SJCRH30 (cell line): ENCODE results near the gene PDZD2. TPM values are rescaled to one million over a fixed set of nuclear protein-coding genes. Genes with fewer than 3 reads are reported as not detected.

Experiments
- DNase-seq, 2 experiments: peaks; one replicate each; pipeline ENCODE4 v3.0.0-alpha.2; 2015 to 2020
- H3K27ac ChIP-seq: fragments of 250-450 bp; sonication (Bioruptor Pico); 2 replicates; pipeline ENCODE4 v1.5.1; 2020; ENCODE audit warnings: mild to moderate bottlenecking, moderate library complexity
- H3K27me3 ChIP-seq: fragments of 250-450 bp; sonication (Bioruptor Pico); 2 replicates; pipeline ENCODE4 v1.5.1; 2020; ENCODE audit warnings: mild to moderate bottlenecking, moderate library complexity
- H3K36me3 ChIP-seq: fragments of 250-450 bp; sonication (Bioruptor Pico); 2 replicates; pipeline ENCODE4 v1.5.1; 2020; ENCODE audit warnings: mild to moderate bottlenecking, moderate library complexity
- H3K4me1 ChIP-seq: fragments of 250-450 bp; sonication (Bioruptor Pico); 2 replicates; pipeline ENCODE4 v1.5.1; 2020; ENCODE audit warnings: mild to moderate bottlenecking, moderate library complexity
- H3K4me3 ChIP-seq: fragments of 250-450 bp; sonication (Bioruptor Pico); 2 replicates; pipeline ENCODE4 v1.5.1; 2020; ENCODE audit warnings: mild to moderate bottlenecking, moderate library complexity
- H3K9me3 ChIP-seq: fragments of 250-450 bp; sonication (Bioruptor Pico); replicated peaks from 2 replicates; pipeline ENCODE4 v1.5.1; 2020; ENCODE audit warnings: mild to moderate bottlenecking, moderate library complexity
- total RNA-seq: library from RNA; depleted of rRNA; stranded (reverse); fragments of >200 nt; shearing (Covaris generic); gene quantifications from 2 replicates; pipeline ENCODE4 v1.2.3, GENCODE V29; 2014

Gene PDZD2
- total RNA-seq, 1 experiment from 2014 or later, result 0.47 TPM

- Histone ChIP-seq H3K4me1 (no peaks in the 10 kb centered on the region), H3K36me3 (peaks cover 50% of the 10 kb centered on the region), H3K4me3 (no peak overlapping the region), H3K27ac (no peak overlapping the region), H3K27me3 (no peaks in the 10 kb centered on the region), H3K9me3 (no peaks in the 10 kb centered on the region)
- no peak for DNase-seq
Measured at GRCh38 chr5:32132757-32133156, 493.8 kb downstream of the PDZD2 start.

GRCh38 chr5:32135086-32135485 lies 496.2 kb downstream of the PDZD2 start:
- no peak for DNase-seq
- no peaks in the 10 kb centered on the region for H3K4me1 ChIP-seq
- H3K9me3 ChIP-seq, result no peaks in the 10 kb centered on the region
- no peaks in the 10 kb centered on the region for H3K27me3 ChIP-seq
- no peak overlapping the region for H3K4me3 ChIP-seq
- peaks cover 57% of the 10 kb centered on the region for H3K36me3 ChIP-seq
- H3K27ac ChIP-seq, result no peak overlapping the region

- Histone ChIP-seq H3K27me3 (no peaks in the 10 kb centered on the region), H3K4me3 (no peak overlapping the region), H3K27ac (no peak overlapping the region), H3K36me3 (peaks cover 49% of the 10 kb centered on the region), H3K4me1 (no peaks in the 10 kb centered on the region), H3K9me3 (no peaks in the 10 kb centered on the region)
- DNase-seq, result no peak
Measured at GRCh38 chr5:32136342-32136741, 497.4 kb downstream of the PDZD2 start.

DNA sequence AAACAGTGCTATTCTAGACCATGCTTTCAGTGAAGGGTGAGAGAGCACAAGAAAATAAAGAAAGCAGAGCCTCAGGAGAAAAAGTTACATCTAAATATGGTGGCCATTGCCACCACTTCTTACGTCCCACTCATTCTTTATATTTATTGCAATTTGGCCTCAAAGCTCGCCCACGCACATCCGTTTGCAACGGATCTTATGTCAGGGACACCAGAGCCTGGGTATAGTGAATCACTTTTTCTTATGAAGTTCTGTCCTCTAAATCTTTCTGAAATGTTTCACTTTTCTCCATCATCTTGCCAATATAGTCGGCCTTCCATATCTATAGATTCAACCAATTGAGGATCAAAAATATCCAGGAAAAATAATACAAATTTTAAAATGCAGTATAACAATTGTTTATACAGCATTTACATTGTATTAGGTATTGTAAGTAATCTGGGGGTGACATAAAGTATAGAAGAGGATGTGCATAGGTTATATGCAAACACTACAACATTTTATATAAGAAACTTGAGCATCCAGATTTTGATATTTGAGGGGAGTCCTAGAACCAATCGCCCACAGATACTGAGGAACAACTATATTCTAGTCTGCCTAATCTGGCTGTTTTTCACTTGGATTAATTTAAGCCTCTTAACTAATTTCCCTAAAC lies 500.0 kb downstream of the PDZD2 start:
- Histone ChIP-seq H3K27me3 (no peaks in the 10 kb centered on the region), H3K27ac (no peak overlapping the region), H3K4me1 (no peaks in the 10 kb centered on the region), H3K4me3 (no peak overlapping the region), H3K36me3 (peaks cover 42% of the 10 kb centered on the region), H3K9me3 (no peaks in the 10 kb centered on the region; the same call in 1 of the 2 replicates)
- no peak for DNase-seq

GRCh38 chr5:32143617-32144377 lies 504.9 kb downstream of the PDZD2 start:
- no peak overlapping the region for H3K4me3 ChIP-seq
- H3K36me3 ChIP-seq, result peaks cover 41% of the 10 kb centered on the region
- H3K9me3 ChIP-seq, result no peaks in the 10 kb centered on the region; the same call in 1 of the 2 replicates
- H3K27ac ChIP-seq, result no peak overlapping the region
- DNase-seq, result no peak
- H3K4me1 ChIP-seq, result no peaks in the 10 kb centered on the region
- H3K27me3 ChIP-seq, result no peaks in the 10 kb centered on the region

- H3K4me3 ChIP-seq, result no peak overlapping the region
- peaks cover 37% of the 10 kb centered on the region for H3K36me3 ChIP-seq
- H3K27ac ChIP-seq, result no peak overlapping the region
- no peak for DNase-seq
- no peaks in the 10 kb centered on the region for H3K4me1 ChIP-seq
- H3K27me3 ChIP-seq, result no peaks in the 10 kb centered on the region
- no peaks in the 10 kb centered on the region; the same call in 1 of the 2 replicates for H3K9me3 ChIP-seq
Measured at GRCh38 chr5:32144378-32145207, 505.7 kb downstream of the PDZD2 start.

DNA sequence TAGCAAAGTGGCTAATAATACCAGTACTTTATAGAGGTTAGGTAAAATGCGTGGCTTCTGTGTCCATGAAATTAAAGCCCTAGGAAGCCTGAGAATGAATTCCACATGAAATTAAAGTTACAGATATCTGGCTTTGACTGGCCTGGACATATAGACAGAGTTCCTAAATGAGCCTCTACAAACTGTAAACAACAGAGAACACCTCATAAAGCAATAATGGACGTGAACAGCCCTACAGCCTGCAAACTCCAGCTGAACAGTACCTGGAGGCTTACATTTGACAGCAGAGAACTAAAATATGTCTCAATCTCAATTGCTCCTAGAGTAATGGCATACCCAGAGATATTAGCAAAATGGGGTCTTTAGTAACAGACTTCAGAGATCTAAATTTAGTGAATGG lies 506.4 kb downstream of the PDZD2 start:
- no peak overlapping the region for H3K4me3 ChIP-seq
- peaks cover 34% of the 10 kb centered on the region for H3K36me3 ChIP-seq
- no peak overlapping the region for H3K27ac ChIP-seq
- no peaks in the 10 kb centered on the region for H3K4me1 ChIP-seq
- DNase-seq, result no peak
- H3K9me3 ChIP-seq, result no peaks in the 10 kb centered on the region; the same call in 1 of the 2 replicates
- no peaks in the 10 kb centered on the region for H3K27me3 ChIP-seq

DNA sequence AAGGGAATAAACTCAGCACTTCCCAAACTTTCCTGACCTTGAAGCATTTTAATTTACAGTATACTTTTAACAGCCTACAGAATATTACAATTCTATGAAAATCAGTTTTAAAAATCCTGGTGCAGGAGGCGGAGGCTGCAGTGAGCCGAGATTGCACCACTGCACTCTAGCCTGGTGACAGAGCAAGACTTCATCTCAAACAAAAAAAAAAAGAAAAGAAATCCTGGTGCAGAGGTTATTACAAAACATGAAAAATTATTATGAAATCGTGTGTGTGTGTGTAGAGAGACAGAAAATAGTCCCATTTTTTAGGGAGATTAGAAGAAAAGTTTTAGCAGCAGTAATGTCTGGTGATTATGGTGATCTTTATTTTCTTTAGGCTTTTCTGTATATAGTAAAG lies 508.3 kb downstream of the PDZD2 start:
- Histone ChIP-seq H3K9me3 (no peaks in the 10 kb centered on the region; the same call in 1 of the 2 replicates), H3K4me3 (no peak overlapping the region), H3K36me3 (peaks cover 38% of the 10 kb centered on the region), H3K4me1 (no peaks in the 10 kb centered on the region), H3K27ac (no peak overlapping the region), H3K27me3 (no peaks in the 10 kb centered on the region)
- no peak for DNase-seq

DNA sequence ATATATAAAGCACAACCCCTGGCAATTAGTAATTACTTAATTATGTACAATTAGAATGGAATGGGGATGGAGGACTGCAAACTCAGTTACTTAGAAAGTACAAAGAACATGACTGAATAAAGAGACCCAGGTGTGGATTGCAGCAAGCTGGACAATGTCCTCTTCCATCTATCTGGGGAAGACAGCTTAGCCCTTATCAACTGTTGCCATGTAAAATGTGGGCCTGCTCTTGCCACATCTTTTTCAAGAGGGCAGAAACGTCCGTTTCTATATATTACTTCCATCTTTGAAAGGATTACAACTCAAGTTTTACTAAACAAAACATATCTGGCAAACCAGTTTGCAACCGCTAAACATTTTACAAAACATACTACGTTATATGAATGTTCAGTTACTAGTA lies 509.0 kb downstream of the PDZD2 start:
- no peaks in the 10 kb centered on the region for H3K4me1 ChIP-seq
- H3K36me3 ChIP-seq, result peaks cover 40% of the 10 kb centered on the region
- no peak overlapping the region for H3K27ac ChIP-seq
- no peak for DNase-seq
- H3K27me3 ChIP-seq, result no peaks in the 10 kb centered on the region
- H3K9me3 ChIP-seq, result no peaks in the 10 kb centered on the region; the same call in 1 of the 2 replicates
- no peak overlapping the region for H3K4me3 ChIP-seq

GRCh38 chr5:32150366-32150765 lies 511.4 kb downstream of the PDZD2 start:
- no peak for DNase-seq
- Histone ChIP-seq H3K27ac (no peak overlapping the region), H3K4me1 (no peaks in the 10 kb centered on the region), H3K27me3 (no peaks in the 10 kb centered on the region), H3K9me3 (no peaks in the 10 kb centered on the region), H3K4me3 (no peak overlapping the region), H3K36me3 (peaks cover 31% of the 10 kb centered on the region)

DNA sequence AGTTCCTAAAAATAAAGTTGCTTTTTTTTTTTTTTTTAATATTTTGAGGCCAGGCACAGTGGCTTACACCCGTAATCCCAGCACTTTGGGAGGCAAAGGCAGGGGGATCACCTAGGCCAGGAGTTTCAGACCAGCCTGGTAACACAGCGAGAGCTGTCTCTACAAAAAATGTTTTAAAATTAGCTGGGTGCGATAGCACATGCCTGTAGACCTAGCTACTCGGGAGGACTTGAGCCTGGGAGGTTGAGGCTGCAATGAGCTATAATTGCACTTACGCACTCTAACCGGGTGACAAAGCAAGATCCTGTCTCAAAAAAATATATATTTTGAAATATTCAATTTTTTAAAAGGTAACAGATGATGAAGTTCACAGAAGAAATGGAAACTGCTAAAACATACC lies 512.3 kb downstream of the PDZD2 start:
- H3K9me3 ChIP-seq, result no peaks in the 10 kb centered on the region
- DNase-seq, result no peak
- no peaks in the 10 kb centered on the region for H3K4me1 ChIP-seq
- H3K4me3 ChIP-seq, result no peak overlapping the region
- H3K36me3 ChIP-seq, result peaks cover 32% of the 10 kb centered on the region
- no peaks in the 10 kb centered on the region for H3K27me3 ChIP-seq
- H3K27ac ChIP-seq, result no peak overlapping the region

- DNase-seq, result no peak
- Histone ChIP-seq H3K4me1 (no peaks in the 10 kb centered on the region), H3K4me3 (no peak overlapping the region), H3K36me3 (peaks cover 17% of the 10 kb centered on the region), H3K27me3 (no peaks in the 10 kb centered on the region), H3K9me3 (no peaks in the 10 kb centered on the region), H3K27ac (no peak overlapping the region)
Measured at GRCh38 chr5:32153723-32154122, 514.8 kb downstream of the PDZD2 start.

GRCh38 chr5:32155211-32155610 lies 516.3 kb downstream of the PDZD2 start:
- H3K36me3 ChIP-seq, result peaks cover 17% of the 10 kb centered on the region
- DNase-seq, result no peak
- no peaks in the 10 kb centered on the region for H3K4me1 ChIP-seq
- H3K9me3 ChIP-seq, result no peaks in the 10 kb centered on the region
- no peak overlapping the region for H3K4me3 ChIP-seq
- H3K27me3 ChIP-seq, result no peaks in the 10 kb centered on the region
- H3K27ac ChIP-seq, result no peak overlapping the region

DNA sequence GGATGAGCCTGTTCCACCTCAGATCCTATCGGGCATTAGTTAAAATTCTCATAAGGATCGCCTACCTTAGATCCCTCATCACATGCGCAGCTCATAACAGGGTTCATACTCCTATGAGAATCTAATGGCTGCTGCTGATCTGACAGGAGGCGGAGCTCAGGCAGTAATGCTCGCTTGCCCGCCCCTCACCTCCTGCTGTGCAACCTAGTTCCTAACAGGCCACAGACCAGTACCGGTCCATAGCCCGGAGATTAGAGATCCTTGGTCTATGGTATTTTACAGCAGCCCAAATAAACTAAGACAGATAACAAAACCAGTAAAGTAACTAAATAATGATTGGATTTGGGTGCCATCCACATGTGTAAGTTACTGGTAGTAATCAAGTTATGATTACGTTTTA lies 517.7 kb downstream of the PDZD2 start:
- Histone ChIP-seq H3K4me1 (no peaks in the 10 kb centered on the region), H3K36me3 (peaks cover 11% of the 10 kb centered on the region), H3K27ac (no peak overlapping the region), H3K27me3 (no peaks in the 10 kb centered on the region), H3K9me3 (no peaks in the 10 kb centered on the region), H3K4me3 (no peak overlapping the region)
- no peak for DNase-seq

DNA sequence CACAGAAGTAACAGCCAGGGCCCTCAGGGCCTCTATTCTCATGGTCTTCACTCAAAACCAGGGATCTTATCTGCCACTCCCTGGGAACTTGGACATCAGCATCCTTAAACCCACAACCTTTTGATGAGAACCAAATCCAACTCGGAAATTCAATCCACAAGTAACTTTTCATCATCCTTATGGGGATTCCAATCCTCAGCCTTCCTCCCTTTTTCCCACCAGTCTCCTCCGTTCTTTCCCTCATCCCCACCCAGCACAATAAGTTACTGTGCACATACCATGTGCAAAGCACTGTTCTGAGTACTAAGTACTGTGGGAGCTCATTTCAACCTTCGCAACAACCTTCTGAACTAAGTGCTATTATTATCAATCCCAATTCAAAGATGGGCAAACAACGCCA lies 518.1 kb downstream of the PDZD2 start:
- Histone ChIP-seq H3K4me3 (no peak overlapping the region), H3K9me3 (no peaks in the 10 kb centered on the region), H3K27ac (no peak overlapping the region), H3K4me1 (no peaks in the 10 kb centered on the region), H3K36me3 (peaks cover 10% of the 10 kb centered on the region), H3K27me3 (no peaks in the 10 kb centered on the region)
- no peak for DNase-seq
